ENCODE measurements around the gene IL12RB1. TPM values are rescaled to one million over a fixed set of nuclear protein-coding genes. Genes with fewer than 3 reads are reported as not detected.
A peak's percentile ranks its signal among the peaks of the same experiment; 100 is the strongest.

Gene IL12RB1
- total and polyA plus RNA-seq, 10 of the 15 experiments (the other 5 are each of a cell fraction or from before 2014, with no cell fraction given): 2.8 to 29.9 (median 17.6) TPM

DNA sequence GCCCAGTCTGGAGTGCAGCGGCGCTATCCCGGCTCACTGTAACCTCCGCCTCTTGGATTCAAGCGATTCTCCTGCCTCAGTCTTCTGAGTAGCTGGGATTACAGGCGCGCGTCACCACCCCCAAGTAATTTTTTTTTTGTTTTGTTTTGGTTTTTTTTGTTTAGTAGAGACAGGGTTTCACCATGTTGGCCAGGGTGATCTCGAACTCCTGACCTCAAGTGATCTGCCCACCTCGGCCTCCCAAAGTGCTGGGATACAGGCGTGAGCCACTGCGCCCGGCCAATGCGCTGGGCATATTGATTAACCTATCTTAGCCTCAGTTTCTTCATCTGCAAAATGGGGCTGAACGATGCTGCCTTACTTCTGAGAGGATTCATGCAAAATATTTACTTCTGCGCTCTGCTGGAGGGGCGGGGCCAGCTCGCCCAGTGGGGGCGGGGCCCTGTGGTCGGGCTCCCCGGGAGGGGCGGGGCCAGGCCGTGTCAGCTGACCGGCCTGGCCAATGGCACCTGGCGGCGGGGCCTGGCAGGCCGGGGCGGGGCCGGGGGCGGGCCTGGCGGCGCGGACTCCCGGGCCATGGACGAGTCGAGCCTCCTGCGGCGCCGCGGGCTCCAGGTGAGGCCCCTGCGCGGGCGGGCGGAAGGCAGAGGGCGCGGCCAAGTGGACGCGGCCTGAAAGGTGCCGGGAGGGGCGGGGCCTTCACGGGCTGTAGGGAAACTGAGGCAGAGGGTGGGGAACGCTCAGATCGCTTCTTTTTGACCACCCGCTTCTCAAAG lies 10.7 kb upstream of the IL12RB1 start, which contains the start of gene MAST3:
Gene MAST3 (plus strand): TSS at position 562 of the 776 bp plus-strand sequence. CDS start 15 bp downstream, at position 577.
- Histone ChIP-seq H3K79me2 (ENCODE audit: control insufficient read depth, insufficient read depth, low read length) (peaks cover 31% of the 10 kb centered on the region), H4K20me1 (ENCODE audit: control insufficient read depth, insufficient read depth) (no peaks in the 10 kb centered on the region), H3K4me2 (ENCODE audit: control insufficient read depth, insufficient read depth) (peak within 1 kb of the TSS; percentile 98), H3K9me3 (replicated peaks; ENCODE audit: control insufficient read depth, insufficient read depth, low read length) (no peaks in the 10 kb centered on the region; the same call in 2 of the 3 replicates), H3K4me3 (peak within 1 kb of the TSS; percentile 96), H3K27ac (ENCODE audit: control insufficient read depth, insufficient read depth) (peak within 1 kb of the TSS; percentile 87), H3K36me3 (ENCODE audit: control insufficient read depth in 2 of 2, insufficient read depth in 2 of 2, low read length in 1 of 2) (peaks cover 0 to 3% of the 10 kb centered on the region in 2 experiments; a peak in 2 of 4 replicates), H3K9ac (ENCODE audit: control insufficient read depth, insufficient read depth, low read length) (peak within 1 kb of the TSS; percentile 72), H3K27me3 (replicated peaks in 1 of 2; ENCODE audit: control insufficient read depth in 2 of 2, insufficient read depth in 2 of 2, low read length in 1 of 2) (no peaks in the 10 kb centered on the region), H3K4me1 (ENCODE audit: control insufficient read depth, insufficient read depth, low read length) (peaks cover 11% of the 10 kb centered on the region), H2AFZ (ENCODE audit: control insufficient read depth, low read depth, low read length) (no peak within 1 kb of the TSS)
- SMC1A ChIA-PET (ENCODE audit: uncharacterized antibody, unreplicated experiment): interaction anchor here (1.3 to 3.3 kb wide), 5 partner anchors 9 to 73 kb away, joined by 3 to 30 read pairs (median 6); partner anchors contain the start of gene IL12RB1
- CTCF ChIA-PET: interaction anchor here (0.6 to 3.8 kb wide), 12 partner anchors 10 to 137 kb away, joined by 3 to 23 read pairs (median 4); partner anchors contain the start of genes IL12RB1 and PIK3R2
- RAD21 ChIA-PET (ENCODE audit: unreplicated experiment): interaction anchor here (0.5 to 3.4 kb wide), 8 partner anchors 10 to 73 kb away, joined by 3 to 37 read pairs (median 6); partner anchors contain the start of genes IL12RB1 and PIK3R2
- FAIRE-seq: no peak
- 12% methylated on average over 46 of the region's 54 CpGs for WGBS (ENCODE audit: insufficient coverage, insufficient replicate concordance, low lambda C conversion rate, missing lambda C conversion rate)
- in situ Hi-C loops (cut with MboI): no loop called here
- peak; percentile 85 for ATAC-seq
- POLR2A ChIA-PET: interaction anchor here (0.7 to 2.6 kb wide), 7 partner anchors 8 to 346 kb away, joined by 3 to 31 read pairs (median 3); partner anchors contain the start of genes FCHO1 and JUND
- intact Hi-C loops (cut with micrococcal nuclease; ENCODE audit: unreplicated experiment): loop anchor here (5.0 kb wide), 2 partner anchors 35 to 75 kb away; partner anchors contain the start of gene IFI30
- BruUV-seq (replicated peaks): no TSS peak
- DNase-seq (ENCODE audit: low read depth, low spot score): peak; percentile 64
- TF ChIP-seq POLR2AphosphoS2 (IDR thresholded peaks at IDR 0.05; ENCODE audit: low read depth, low read length): 0 out of 2 replicates have a peak, but pooled peaks have one; percentile 46
- peak; percentile 82; the same call in 1 of the 2 replicates for TF ChIP-seq NFYB (IDR thresholded peaks at IDR 0.05; ENCODE audit: insufficient read depth, low read depth, low read length)
- peak; percentile 60; the same call in 1 of the 2 replicates for TF ChIP-seq KDM1A (IDR thresholded peaks at IDR 0.05; ENCODE audit: borderline replicate concordance)
- peak in 1 of 2 experiments; percentile 40; a peak in 1 of 4 replicates for TF ChIP-seq BHLHE40 (IDR thresholded peaks at IDR 0.05; ENCODE audit: borderline replicate concordance in 1 of 2, low read depth in 2 of 2, low read length in 1 of 2)
- peak in 1 of 2 experiments; percentile 26; a peak in 1 of 3 replicates for TF ChIP-seq EGR1 (IDR thresholded peaks at IDR 0.05; ENCODE audit: borderline replicate concordance in 1 of 2, low read depth in 2 of 2, low read length in 2 of 2)
- TF ChIP-seq, protein P1, sequence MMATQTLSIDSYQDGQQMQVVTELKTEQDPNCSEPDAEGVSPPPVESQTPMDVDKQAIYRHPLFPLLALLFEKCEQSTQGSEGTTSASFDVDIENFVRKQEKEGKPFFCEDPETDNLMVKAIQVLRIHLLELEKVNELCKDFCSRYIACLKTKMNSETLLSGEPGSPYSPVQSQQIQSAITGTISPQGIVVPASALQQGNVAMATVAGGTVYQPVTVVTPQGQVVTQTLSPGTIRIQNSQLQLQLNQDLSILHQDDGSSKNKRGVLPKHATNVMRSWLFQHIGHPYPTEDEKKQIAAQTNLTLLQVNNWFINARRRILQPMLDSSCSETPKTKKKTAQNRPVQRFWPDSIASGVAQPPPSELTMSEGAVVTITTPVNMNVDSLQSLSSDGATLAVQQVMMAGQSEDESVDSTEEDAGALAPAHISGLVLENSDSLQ (IDR thresholded peaks at IDR 0.05): peak; percentile 28; the same call in 1 of the 2 replicates
- TF ChIP-seq LARP7 (IDR thresholded peaks at IDR 0.05): peak; percentile 27; the same call in 1 of the 2 replicates
- peak; percentile 82 for TF ChIP-seq ZNF217 (IDR thresholded peaks at IDR 0.05)
- TF ChIP-seq NBN (IDR thresholded peaks at IDR 0.05): peak; percentile 36; the same call in 1 of the 2 replicates
- peak; percentile 9 for TF ChIP-seq SP1 (IDR thresholded peaks at IDR 0.05; ENCODE audit: low read depth, low read length)
- peak; percentile 57; the same call in 1 of the 2 replicates for TF ChIP-seq TAF1 (IDR thresholded peaks at IDR 0.05; ENCODE audit: borderline replicate concordance, low read depth, low read length)
- peak; percentile 13; the same call in 1 of the 2 replicates for TF ChIP-seq IKZF1 (conservative IDR thresholded peaks at IDR 0.05)
- TF ChIP-seq KAT2A (conservative IDR thresholded peaks at IDR 0.05; ENCODE audit: control insufficient read depth, low read depth, low read length): no peak
- 0 out of 2 replicates have a peak, but pooled peaks have one; percentile 38 for TF ChIP-seq DPF2 (IDR thresholded peaks at IDR 0.05)
- TF ChIP-seq, protein P2, sequence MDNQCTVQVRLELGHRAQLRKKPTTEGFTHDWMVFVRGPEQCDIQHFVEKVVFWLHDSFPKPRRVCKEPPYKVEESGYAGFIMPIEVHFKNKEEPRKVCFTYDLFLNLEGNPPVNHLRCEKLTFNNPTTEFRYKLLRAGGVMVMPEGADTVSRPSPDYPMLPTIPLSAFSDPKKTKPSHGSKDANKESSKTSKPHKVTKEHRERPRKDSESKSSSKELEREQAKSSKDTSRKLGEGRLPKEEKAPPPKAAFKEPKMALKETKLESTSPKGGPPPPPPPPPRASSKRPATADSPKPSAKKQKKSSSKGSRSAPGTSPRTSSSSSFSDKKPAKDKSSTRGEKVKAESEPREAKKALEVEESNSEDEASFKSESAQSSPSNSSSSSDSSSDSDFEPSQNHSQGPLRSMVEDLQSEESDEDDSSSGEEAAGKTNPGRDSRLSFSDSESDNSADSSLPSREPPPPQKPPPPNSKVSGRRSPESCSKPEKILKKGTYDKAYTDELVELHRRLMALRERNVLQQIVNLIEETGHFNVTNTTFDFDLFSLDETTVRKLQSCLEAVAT (IDR thresholded peaks at IDR 0.05): 0 out of 2 replicates have a peak, but pooled peaks have one; percentile 17
- no peak for TF ChIP-seq SMAD5 (IDR thresholded peaks at IDR 0.05; ENCODE audit: low read depth)
- peak; percentile 97 for TF ChIP-seq SMARCA5 (IDR thresholded peaks at IDR 0.05)

All from GM12878 (cell line).